ENCODE data around the gene UTS2R.
A peak's percentile ranks its signal among the peaks of the same experiment; 100 is the strongest.

The UTS2R gene

GRCh38 chr17:82371333-82372248 lies at the start of gene UTS2R:
TSS of gene UTS2R (plus strand) at chr17:82371765. CDS start at chr17:82374325, 2,560 bp downstream.
- Histone ChIP-seq H3K9ac (ENCODE audit: low read depth, low read length) (no peak within 1 kb of the TSS), H3K36me3 (ENCODE audit: insufficient read depth, low read depth, low read length) (no peaks in the 10 kb centered on the region), H3K9me3 (ENCODE audit: insufficient read depth, low read depth, low read length) (no peaks in the 10 kb centered on the region), H3K4me3 (ENCODE audit: low read length) (peak within 1 kb of the TSS; percentile 33; the same call in 1 of the 2 replicates), H3K27ac (ENCODE audit: low read length) (no peak within 1 kb of the TSS), H3K27me3 (ENCODE audit: insufficient read depth, low read length) (peaks cover 46% of the 10 kb centered on the region), H3K4me1 (ENCODE audit: insufficient read depth, low read length) (no peaks in the 10 kb centered on the region)

DNA sequence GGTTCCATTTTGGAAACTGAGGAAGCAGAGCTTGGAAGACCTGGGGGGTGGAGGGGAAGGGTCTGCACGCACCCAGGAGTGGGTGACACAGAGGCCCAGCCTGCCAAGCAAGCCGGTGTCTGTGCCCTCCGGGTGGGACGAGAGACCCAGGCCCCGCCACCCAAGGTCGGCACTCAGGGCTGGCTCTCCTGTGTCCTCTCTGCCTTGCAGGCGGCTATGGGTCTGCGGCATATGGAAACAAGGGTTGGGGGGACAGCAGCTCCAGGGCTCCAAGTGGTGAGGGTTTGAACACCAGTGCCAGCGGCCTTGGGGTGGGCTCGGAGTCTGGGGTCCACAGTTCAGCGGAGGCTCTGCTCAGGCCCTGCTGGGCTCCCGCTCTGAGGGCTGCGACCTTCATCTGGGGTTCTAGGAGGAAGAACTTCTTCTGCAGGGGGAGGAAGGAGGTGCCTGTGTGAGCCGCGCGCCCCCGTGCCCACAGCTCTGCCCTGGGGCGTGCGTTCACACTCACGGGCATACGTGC lies 49.6 kb upstream of the UTS2R start:
- Histone ChIP-seq H3K9ac (ENCODE audit: low read depth, low read length) (no peak overlapping the region), H3K4me1 (ENCODE audit: insufficient read depth, low read length) (no peaks in the 10 kb centered on the region; the same call in 1 of the 2 replicates), H3K9me3 (ENCODE audit: insufficient read depth, low read depth, low read length) (no peaks in the 10 kb centered on the region), H3K4me3 (ENCODE audit: low read length) (no peak overlapping the region), H3K36me3 (ENCODE audit: insufficient read depth, low read depth, low read length) (no peaks in the 10 kb centered on the region), H3K27me3 (ENCODE audit: insufficient read depth, low read length) (no peaks in the 10 kb centered on the region; the same call in 1 of the 2 replicates), H3K27ac (ENCODE audit: low read length) (no peak overlapping the region)

DNA sequence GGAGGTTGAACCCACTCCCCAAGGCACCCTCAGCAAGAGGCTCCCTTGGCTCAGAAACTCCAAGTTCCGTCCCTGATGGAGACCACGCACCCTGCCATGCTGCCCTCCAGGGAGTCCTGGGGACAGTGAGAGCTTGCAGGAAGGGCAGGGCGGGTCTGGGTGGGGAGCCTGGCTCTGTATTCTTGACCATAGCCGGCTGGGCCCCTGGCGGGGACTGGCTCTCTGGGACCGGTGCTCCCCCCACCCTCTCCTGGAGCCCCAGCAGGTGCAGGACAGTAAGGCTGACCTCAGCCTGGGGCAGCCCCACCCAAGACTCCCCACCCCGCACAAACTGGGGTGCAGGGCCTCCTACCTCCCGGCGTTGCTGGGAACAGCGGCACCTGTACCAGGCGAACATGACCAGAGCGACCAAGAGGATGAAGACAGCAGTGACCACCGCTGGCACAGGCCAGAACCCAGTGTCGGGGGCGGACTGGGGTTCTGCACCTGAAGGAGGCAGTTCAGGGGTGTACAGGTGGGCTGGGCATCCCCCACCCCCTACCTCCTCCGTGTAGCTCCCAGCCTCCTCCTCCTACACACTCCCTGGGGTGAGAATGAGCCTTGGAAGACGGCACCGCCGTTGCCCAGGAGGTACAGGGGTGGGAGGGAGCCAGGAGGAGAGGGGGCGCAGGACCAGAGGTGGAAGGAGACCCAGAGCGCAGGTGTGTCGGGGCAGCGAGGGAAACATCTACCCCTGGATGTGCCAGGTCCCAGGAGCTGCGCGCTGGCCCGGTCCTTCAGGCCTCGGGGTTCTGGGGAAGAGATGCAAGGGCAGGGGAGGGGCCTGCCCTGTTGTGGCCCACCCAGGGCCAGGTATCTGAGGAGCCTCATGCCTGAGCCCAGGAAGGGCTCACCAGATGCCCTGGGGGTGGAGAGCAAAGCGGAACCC lies 48.8 kb upstream of the UTS2R start:
- no peak overlapping the region for H3K9ac ChIP-seq (ENCODE audit: low read depth, low read length)
- H3K9me3 ChIP-seq (ENCODE audit: insufficient read depth, low read depth, low read length), result no peaks in the 10 kb centered on the region
- H3K27ac ChIP-seq (ENCODE audit: low read length), result no peak overlapping the region
- no peak overlapping the region for H3K4me3 ChIP-seq (ENCODE audit: low read length)
- H3K36me3 ChIP-seq (ENCODE audit: insufficient read depth, low read depth, low read length), result no peaks in the 10 kb centered on the region
- H3K27me3 ChIP-seq (ENCODE audit: insufficient read depth, low read length), result peaks cover 7% of the 10 kb centered on the region
- peaks cover 2% of the 10 kb centered on the region; the same call in 1 of the 2 replicates for H3K4me1 ChIP-seq (ENCODE audit: insufficient read depth, low read length)

GRCh38 chr17:82323514-82324234 lies 47.9 kb upstream of the UTS2R start:
- H3K27ac ChIP-seq (ENCODE audit: low read length), result no peak overlapping the region
- peaks cover 7% of the 10 kb centered on the region for H3K27me3 ChIP-seq (ENCODE audit: insufficient read depth, low read length)
- H3K9me3 ChIP-seq (ENCODE audit: insufficient read depth, low read depth, low read length), result no peaks in the 10 kb centered on the region
- peaks cover 6% of the 10 kb centered on the region; the same call in 1 of the 2 replicates for H3K4me1 ChIP-seq (ENCODE audit: insufficient read depth, low read length)
- H3K36me3 ChIP-seq (ENCODE audit: insufficient read depth, low read depth, low read length), result no peaks in the 10 kb centered on the region
- no peak overlapping the region for H3K4me3 ChIP-seq (ENCODE audit: low read length)
- H3K9ac ChIP-seq (ENCODE audit: low read depth, low read length), result no peak overlapping the region

DNA sequence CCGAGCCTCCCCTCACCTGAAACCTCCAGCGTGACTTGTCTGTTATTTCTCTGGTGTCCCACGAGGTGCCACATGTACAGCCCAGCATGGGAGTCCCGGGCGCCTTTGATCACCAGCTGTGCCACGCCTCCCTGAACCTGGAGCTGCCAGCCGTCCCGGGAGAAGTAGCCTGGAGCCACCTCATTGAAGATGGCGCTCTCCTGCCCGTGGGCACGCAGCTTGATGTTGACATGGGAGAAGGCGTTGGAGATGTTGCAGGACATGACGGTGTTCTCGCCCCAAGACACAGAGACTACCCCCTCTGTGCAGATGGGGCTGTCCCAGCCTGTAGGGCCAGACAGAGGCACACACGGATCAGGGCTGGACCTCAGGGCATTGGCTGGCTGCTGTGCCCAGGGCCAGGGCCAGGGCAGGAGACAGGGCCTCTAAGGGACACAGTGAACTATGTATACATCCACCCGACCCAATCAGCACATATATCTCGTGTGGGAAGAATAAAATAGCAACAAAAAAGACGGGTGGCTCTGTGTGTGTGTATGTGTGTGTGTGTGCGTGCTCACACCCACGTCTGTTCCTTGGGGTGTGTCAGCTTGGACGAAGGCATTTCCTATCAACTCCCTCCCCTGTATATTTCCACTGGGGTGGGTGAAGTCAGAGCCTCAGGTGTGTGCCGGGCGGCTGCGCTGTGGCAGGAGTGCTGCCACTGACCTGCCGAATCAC lies 46.8 kb upstream of the UTS2R start:
- Histone ChIP-seq H3K4me3 (ENCODE audit: low read length) (no peak overlapping the region), H3K4me1 (ENCODE audit: insufficient read depth, low read length) (peaks cover 6% of the 10 kb centered on the region; the same call in 1 of the 2 replicates), H3K36me3 (ENCODE audit: insufficient read depth, low read depth, low read length) (no peaks in the 10 kb centered on the region), H3K27ac (ENCODE audit: low read length) (no peak overlapping the region), H3K27me3 (ENCODE audit: insufficient read depth, low read length) (peaks cover 14% of the 10 kb centered on the region), H3K9ac (ENCODE audit: low read depth, low read length) (no peak overlapping the region), H3K9me3 (ENCODE audit: insufficient read depth, low read depth, low read length) (no peaks in the 10 kb centered on the region)

DNA sequence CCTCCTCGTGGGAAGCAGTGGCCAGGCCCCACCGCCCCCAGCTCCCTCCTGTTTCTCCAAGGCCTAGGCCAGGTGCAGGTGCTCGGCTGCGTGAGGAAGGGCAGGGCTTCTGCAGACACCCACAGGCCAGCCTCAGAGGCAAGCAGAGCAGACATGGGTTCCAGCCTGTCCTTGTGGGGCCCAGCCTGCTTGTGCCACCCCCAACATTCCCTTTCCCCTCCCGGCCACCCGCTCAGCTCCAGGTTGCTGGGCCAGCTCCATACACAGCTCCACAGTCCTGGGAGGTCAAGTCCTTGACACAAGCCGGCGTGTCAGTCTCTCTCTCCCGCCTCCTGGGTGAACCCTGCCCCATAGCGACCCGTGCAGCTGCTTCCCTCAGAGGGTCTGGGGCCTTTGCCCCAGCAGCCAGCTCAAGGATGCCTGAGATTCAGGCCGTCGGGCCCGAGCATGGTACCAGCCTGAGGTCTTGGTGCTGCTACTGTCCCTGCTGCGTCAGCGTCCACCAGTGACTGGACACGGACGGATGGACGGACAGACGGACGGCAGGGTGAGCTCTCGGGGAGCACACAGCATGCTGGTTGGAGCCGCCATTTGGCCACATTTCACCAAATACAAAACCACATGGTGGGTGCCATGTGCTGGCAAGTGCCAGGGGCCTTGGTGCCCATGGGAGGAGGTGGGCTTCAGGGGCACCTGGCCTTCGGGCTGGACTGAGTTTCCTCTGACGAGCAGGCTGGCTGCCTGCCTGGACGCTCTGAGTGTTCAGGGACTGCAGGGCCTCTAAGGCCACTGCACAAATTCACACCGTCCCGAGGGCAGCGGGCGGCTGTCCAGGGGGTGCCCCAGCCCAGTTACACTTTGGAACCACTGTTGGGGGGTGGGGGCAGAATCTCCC lies 46.0 kb upstream of the UTS2R start:
- Histone ChIP-seq H3K9ac (ENCODE audit: low read depth, low read length) (no peak overlapping the region), H3K4me1 (ENCODE audit: insufficient read depth, low read length) (peaks cover 6% of the 10 kb centered on the region; the same call in 1 of the 2 replicates)

DNA sequence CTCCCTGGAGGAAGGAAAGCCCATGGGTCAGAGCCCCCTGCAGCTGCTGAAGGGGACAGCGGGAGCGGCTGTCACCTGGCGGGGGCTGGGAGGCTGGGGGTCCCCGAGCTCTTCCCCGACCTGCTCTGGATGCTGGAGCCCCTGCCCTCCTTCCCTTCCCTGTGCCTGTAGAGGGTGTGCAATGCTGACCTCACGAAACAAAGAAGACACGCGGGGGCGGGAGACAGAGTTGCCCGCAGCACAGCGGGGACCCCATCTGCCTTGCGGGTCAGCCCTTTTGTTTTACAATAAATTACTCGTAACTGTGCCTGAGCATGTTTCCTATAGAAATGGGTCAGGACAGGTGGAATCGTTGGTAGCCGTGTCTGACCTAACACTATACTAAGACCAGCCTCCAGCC lies 44.3 kb upstream of the UTS2R start:
- Histone ChIP-seq H3K27me3 (ENCODE audit: insufficient read depth, low read length) (peaks cover 36% of the 10 kb centered on the region), H3K27ac (ENCODE audit: low read length) (no peak overlapping the region), H3K36me3 (ENCODE audit: insufficient read depth, low read depth, low read length) (no peaks in the 10 kb centered on the region), H3K9ac (ENCODE audit: low read depth, low read length) (no peak overlapping the region), H3K4me1 (ENCODE audit: insufficient read depth, low read length) (peaks cover 6% of the 10 kb centered on the region; the same call in 1 of the 2 replicates), H3K4me3 (ENCODE audit: low read length) (no peak overlapping the region), H3K9me3 (ENCODE audit: insufficient read depth, low read depth, low read length) (no peaks in the 10 kb centered on the region)

More for the DNA sequence above, 46.0 kb upstream of the UTS2R start:
- Histone ChIP-seq H3K27me3 (ENCODE audit: insufficient read depth, low read length) (peaks cover 19% of the 10 kb centered on the region), H3K4me3 (ENCODE audit: low read length) (no peak overlapping the region), H3K27ac (ENCODE audit: low read length) (no peak overlapping the region), H3K9me3 (ENCODE audit: insufficient read depth, low read depth, low read length) (no peaks in the 10 kb centered on the region), H3K36me3 (ENCODE audit: insufficient read depth, low read depth, low read length) (no peaks in the 10 kb centered on the region)

- Histone ChIP-seq H3K4me3 (ENCODE audit: low read length) (no peak overlapping the region), H3K9me3 (ENCODE audit: insufficient read depth, low read depth, low read length) (no peaks in the 10 kb centered on the region), H3K27ac (ENCODE audit: low read length) (no peak overlapping the region), H3K27me3 (ENCODE audit: insufficient read depth, low read length) (peaks cover 41% of the 10 kb centered on the region), H3K36me3 (ENCODE audit: insufficient read depth, low read depth, low read length) (no peaks in the 10 kb centered on the region), H3K4me1 (ENCODE audit: insufficient read depth, low read length) (peaks cover 6% of the 10 kb centered on the region; the same call in 1 of the 2 replicates), H3K9ac (ENCODE audit: low read depth, low read length) (no peak overlapping the region)
These were observed 43.8 kb upstream of the UTS2R start for GRCh38 chr17:82327757-82328140.

GRCh38 chr17:82328141-82328993 lies 43.2 kb upstream of the UTS2R start:
- H3K27me3 ChIP-seq (ENCODE audit: insufficient read depth, low read length), result peaks cover 47% of the 10 kb centered on the region
- no peak overlapping the region for H3K27ac ChIP-seq (ENCODE audit: low read length)
- H3K9me3 ChIP-seq (ENCODE audit: insufficient read depth, low read depth, low read length), result no peaks in the 10 kb centered on the region
- no peak overlapping the region for H3K4me3 ChIP-seq (ENCODE audit: low read length)
- H3K9ac ChIP-seq (ENCODE audit: low read depth, low read length), result no peak overlapping the region
- no peaks in the 10 kb centered on the region for H3K36me3 ChIP-seq (ENCODE audit: insufficient read depth, low read depth, low read length)
- H3K4me1 ChIP-seq (ENCODE audit: insufficient read depth, low read length), result peaks cover 6% of the 10 kb centered on the region; the same call in 1 of the 2 replicates
